Mesothelial cell of epicardium (in vitro differentiated cells): ENCODE measurements around the gene DDX17. TPM values are rescaled to one million over a fixed set of nuclear protein-coding genes. Genes with fewer than 3 reads are reported as not detected.

ENCODE experiments used
- DNase-seq, 2 experiments: peaks; one replicate each; pipeline ENCODE4 v3.0.0; 2021; ENCODE audit warnings: low spot score in 2 of 2; ENCODE audit not compliant: unreplicated experiment in 2 of 2
- H3K27ac Mint-ChIP-seq: 2 replicates; pipeline ENCODE4 v1.8.0; 2021; ENCODE audit warnings: mixed read lengths
- H3K27me3 Mint-ChIP-seq: 2 replicates; pipeline ENCODE4 v1.8.0; 2021; ENCODE audit warnings: low read depth, mixed read lengths
- H3K36me3 Mint-ChIP-seq: 2 replicates; pipeline ENCODE4 v1.8.0; 2021; ENCODE audit warnings: mixed read lengths
- H3K4me1 Mint-ChIP-seq: 2 replicates; pipeline ENCODE4 v1.8.0; 2021; ENCODE audit warnings: mixed read lengths
- H3K4me3 Mint-ChIP-seq: 2 replicates; pipeline ENCODE4 v1.8.0; 2021; ENCODE audit warnings: mild to moderate bottlenecking, moderate library complexity, mixed read lengths
- H3K9me3 Mint-ChIP-seq: 2 replicates; pipeline ENCODE4 v1.8.0; 2021; ENCODE audit warnings: mixed read lengths
- CTCF ChIP-seq: fragments of 200-600 bp; sonication (generic); IDR thresholded peaks from one replicate; pipeline ENCODE4 v1.5.0; 2021; ENCODE audit warnings: antibody characterized with exemption; ENCODE audit not compliant: unreplicated experiment
- total RNA-seq: library from RNA; stranded (reverse); gene quantifications from 3 replicates; pipeline ENCODE4 v1.2.1, GENCODE V29; 2021

Gene DDX17
- total RNA-seq, 1 donor from 2014 or later = 717 TPM

- Mint-ChIP-seq H3K4me3 (peak overlapping the region; percentile 100), H3K9me3 (no peaks in the 10 kb centered on the region), H3K27me3 (no peaks in the 10 kb centered on the region), H3K4me1 (peaks cover 38% of the 10 kb centered on the region), H3K27ac (peak overlapping the region; percentile 89), H3K36me3 (peaks cover 35% of the 10 kb centered on the region)
- TF ChIP-seq CTCF = no peak
- DNase-seq = no peak
Measured at GRCh38 chr22:38501797-38502672, 4.1 kb downstream of the DDX17 start.

DNA sequence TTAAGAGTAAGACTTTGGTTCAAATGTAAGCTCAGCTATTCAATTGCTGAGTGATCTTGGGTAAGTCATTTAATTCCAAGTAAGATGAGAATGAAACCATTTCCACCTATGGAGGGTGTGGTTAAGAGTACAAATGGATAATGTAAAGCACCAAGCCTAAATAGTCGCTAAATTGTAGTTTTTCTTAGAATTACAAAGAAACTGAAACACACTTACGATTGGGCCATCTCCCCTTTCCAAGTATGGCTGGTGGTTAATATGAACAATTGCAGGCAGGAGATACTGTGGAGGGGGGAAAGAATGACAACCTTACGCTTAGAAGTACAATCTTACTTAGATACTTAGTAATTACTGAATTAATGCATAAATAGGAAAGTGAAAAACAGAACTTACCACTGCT lies 8.2 kb downstream of the DDX17 start:
- Mint-ChIP-seq H3K27me3 (no peaks in the 10 kb centered on the region), H3K27ac (no peak overlapping the region), H3K9me3 (no peaks in the 10 kb centered on the region), H3K36me3 (peaks cover 53% of the 10 kb centered on the region), H3K4me3 (no peak overlapping the region), H3K4me1 (peaks cover 16% of the 10 kb centered on the region)
- no peak for DNase-seq
- TF ChIP-seq CTCF = no peak

- Mint-ChIP-seq H3K36me3 (peaks cover 51% of the 10 kb centered on the region), H3K4me3 (no peak overlapping the region), H3K27ac (no peak overlapping the region), H3K4me1 (no peaks in the 10 kb centered on the region), H3K9me3 (no peaks in the 10 kb centered on the region), H3K27me3 (no peaks in the 10 kb centered on the region)
- DNase-seq = no peak
- no peak for TF ChIP-seq CTCF
Measured at GRCh38 chr22:38494939-38495338, 11.2 kb downstream of the DDX17 start.

GRCh38 chr22:38494498-38494897 lies 11.6 kb downstream of the DDX17 start:
- Mint-ChIP-seq H3K9me3 (no peaks in the 10 kb centered on the region), H3K27ac (no peak overlapping the region), H3K27me3 (no peaks in the 10 kb centered on the region), H3K4me1 (no peaks in the 10 kb centered on the region), H3K4me3 (no peak overlapping the region), H3K36me3 (peaks cover 53% of the 10 kb centered on the region)
- TF ChIP-seq CTCF = no peak
- DNase-seq = no peak

- no peak for DNase-seq
- H3K36me3 Mint-ChIP-seq = peaks cover 46% of the 10 kb centered on the region
- H3K4me1 Mint-ChIP-seq = no peaks in the 10 kb centered on the region
- no peaks in the 10 kb centered on the region for H3K27me3 Mint-ChIP-seq
- no peaks in the 10 kb centered on the region for H3K9me3 Mint-ChIP-seq
- H3K27ac Mint-ChIP-seq = peak overlapping the region; percentile 43
- H3K4me3 Mint-ChIP-seq = no peak overlapping the region
- no peak for TF ChIP-seq CTCF
Measured at GRCh38 chr22:38491707-38492348, 14.3 kb downstream of the DDX17 start.
